GM12874 (cell line): Measurements from ENCODE around the gene CLTB.

ENCODE experiments used
- CTCF ChIP-seq: IDR thresholded peaks from 2 replicates; pipeline ENCODE4 v1.5.1; 2011; ENCODE audit warnings: low read depth, mild to moderate bottlenecking, control low read depth, low read length, moderate library complexity; ENCODE audit not compliant: insufficient read depth

Gene CLTB

DNA sequence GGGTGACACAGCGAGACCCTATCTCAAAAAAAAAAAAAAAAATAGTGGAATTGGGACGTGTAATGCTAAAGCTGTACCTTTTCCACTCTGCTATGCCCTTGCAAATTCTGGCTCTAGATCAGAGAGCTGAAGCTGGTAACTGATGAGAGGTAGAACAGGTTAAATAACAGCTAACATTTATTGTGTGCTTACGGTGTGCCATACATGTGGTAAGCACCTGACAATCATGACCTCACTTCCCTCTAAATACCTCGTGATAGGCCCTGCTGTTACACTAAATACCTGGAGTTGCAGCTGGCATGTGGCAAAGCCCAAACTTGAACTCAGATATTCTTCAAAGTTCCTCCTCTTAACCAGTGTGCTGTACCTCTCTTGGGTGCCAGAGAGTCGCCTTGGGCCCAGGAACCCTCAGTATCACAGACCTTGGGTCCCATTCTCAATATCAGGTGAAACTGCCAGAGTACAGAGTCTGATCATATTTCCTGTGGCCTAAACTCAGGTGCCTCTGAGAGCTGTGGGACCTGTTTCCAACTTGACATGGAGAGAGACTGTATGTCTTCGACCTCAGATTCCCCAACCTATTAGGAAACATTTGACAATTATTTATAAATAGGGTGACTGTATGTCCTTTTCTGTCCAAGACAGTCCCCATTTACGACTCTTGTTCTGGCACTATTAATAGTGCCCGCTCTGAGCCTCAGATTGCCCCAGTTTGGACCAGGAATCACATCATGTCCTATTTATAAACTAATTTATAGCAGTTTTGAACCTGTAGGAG lies 46.2 kb downstream of the CLTB start:
- TF ChIP-seq CTCF, result no peak

DNA sequence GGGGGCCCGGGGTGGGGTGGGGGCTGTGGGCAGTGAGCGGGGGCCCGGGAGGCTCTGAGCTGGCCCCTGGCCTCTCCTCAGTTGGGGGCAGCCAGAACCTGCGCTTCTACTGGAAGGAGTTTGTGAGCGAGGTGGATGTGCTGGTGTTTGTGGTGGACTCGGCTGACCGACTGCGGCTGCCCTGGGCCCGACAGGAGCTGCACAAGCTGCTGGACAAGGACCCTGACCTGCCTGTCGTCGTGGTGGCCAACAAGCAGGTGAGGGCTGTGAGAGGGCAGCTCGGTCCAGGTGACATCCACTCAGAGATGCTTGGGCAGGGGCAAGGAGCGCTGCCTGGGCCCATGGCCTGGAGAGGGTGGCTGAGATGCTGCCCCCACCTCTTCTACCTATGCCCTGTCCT lies 47.6 kb downstream of the CLTB start:
- TF ChIP-seq CTCF, result no peak

DNA sequence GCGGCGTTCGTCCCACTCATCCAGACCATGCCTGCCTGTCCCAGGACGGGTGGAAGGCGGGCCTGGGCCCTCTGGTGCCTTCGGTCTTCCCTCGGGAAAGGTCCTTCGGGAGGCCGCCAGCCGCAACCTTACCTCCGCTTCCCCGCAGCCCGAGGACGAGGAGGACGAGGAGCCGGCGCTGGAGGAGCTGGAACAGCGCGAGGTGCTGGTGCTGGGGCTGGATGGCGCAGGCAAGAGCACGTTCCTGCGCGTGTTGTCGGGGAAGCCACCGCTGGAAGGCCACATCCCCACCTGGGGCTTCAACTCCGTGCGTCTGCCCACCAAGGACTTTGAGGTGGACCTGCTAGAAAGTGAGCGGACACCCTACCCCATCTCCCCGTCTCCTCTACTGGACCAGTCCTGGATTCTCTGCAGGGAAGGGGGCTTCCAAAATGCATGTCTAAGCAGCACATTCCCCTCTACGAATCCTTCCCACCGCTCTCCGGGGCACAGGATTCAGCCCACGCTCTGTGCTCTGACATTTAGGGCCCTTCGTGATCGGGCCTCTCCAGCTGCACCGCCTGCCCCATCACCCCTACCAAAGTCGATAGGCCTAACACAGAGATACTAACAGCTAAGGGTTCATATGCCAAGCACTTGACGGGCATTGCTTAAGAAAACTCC lies 50.0 kb downstream of the CLTB start:
- TF ChIP-seq CTCF, result no peak

DNA sequence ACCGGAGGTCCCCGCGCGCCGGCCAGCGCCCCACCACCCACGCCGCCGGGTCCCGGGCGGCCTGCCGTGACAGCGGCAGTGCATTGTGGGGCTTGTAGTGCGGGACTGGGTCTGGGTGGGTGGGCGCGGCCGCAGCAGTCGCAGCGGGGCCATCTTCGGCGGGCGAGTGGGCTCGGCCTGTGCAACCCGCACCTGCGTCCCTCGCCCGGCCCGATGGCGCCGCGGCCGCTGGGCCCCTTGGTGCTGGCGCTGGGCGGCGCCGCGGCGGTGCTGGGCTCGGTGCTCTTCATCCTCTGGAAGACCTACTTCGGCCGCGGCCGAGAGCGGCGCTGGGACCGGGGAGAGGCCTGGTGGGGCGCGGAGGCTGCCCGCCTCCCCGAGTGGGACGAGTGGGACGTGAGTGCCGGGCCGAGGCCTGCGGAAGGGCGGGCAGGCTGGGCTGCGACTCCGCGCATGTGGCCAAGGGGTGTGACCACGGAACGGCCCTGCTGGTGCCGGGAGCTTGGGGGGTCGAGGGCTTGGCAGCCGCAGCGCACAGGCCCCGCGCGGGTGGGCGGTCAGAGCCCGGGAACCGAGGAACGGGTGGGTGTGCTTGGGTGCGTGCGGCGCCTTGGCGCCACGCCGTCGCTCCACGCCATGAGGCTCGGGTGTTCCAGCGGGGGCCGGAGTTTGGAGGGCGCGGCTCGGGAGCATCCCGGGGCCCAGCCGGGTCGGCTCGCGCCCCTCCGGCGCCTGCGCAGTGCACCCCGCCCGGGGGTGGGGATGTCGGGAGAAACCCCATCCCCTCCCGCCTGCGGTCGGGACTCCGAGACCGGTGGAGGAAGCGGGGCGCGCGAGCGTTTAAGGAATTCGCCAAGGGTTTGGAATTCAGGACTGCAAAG lies 50.7 kb downstream of the CLTB start, which contains the start of gene ARL10:
ARL10 (plus strand) TSS at position 137 of the 881 bp plus-strand sequence; CDS start at position 214, 77 bp downstream.
- TF ChIP-seq CTCF, result no peak; the same call in 1 of the 2 replicates

DNA sequence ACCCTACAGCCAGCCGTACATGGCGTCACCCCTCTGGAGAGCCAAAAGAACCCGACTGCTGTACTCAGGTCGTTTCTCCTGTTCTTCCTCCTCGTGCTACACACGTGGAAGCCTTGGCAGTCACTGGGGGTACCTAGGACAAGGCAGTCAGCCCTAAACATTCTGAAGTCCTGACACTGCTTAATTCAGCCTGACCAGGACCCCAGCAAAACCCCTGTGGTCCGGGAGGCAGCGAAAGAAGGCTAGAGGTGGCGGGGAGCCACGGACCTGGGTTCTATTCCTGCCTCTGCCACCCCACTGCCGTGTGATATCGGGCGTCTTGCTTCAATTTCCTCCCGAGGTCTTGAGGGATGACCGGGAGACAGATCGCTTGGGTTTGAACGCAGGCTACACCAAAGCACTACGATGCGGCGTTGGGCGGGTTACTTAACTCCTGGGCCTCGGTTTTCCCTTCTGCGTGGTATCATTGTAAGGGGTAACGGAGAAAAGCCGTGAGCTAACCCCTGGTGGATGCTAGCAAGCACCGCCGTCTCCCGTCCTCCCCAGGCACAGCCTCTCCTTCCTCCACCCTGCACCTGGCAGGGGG lies 51.5 kb downstream of the CLTB start:
- no peak for TF ChIP-seq CTCF

DNA sequence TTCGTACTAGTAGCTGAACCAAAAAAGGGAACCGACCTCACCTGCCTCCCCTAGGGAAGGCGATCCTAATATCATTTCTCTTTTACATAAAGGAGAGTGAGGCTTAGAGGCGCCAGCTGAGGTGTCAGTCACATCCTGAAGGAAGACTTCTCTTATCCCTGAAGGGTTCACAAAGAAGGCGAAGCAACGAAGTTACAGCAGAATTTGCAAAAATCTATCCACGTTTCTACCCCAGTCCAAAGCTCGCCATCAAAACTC lies 54.2 kb downstream of the CLTB start:
- no peak for TF ChIP-seq CTCF
